ENCODE data around the gene FADS2.

The FADS2 gene

DNA sequence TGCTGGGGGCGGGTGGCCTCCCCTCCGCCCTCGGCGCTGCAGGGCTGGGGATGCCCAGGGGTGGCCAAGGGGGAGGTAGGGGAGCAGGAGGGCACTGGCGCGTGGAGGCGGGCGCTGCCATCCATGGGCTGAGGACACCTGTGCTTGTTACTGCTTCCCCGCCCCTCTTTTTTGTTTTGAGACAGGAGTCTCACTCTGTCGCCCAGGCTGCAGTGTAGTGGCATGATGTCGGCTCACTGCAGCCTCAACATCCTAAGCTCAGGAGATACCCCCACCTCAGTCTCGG lies 63.9 kb downstream of the FADS2 start:
- no peak for DNase-seq (ENCODE audit: low read depth)
- H3K4me3 ChIP-seq (replicated peaks; ENCODE audit: low read depth, low read length) = no peak overlapping the region
- TF ChIP-seq, protein P1, sequence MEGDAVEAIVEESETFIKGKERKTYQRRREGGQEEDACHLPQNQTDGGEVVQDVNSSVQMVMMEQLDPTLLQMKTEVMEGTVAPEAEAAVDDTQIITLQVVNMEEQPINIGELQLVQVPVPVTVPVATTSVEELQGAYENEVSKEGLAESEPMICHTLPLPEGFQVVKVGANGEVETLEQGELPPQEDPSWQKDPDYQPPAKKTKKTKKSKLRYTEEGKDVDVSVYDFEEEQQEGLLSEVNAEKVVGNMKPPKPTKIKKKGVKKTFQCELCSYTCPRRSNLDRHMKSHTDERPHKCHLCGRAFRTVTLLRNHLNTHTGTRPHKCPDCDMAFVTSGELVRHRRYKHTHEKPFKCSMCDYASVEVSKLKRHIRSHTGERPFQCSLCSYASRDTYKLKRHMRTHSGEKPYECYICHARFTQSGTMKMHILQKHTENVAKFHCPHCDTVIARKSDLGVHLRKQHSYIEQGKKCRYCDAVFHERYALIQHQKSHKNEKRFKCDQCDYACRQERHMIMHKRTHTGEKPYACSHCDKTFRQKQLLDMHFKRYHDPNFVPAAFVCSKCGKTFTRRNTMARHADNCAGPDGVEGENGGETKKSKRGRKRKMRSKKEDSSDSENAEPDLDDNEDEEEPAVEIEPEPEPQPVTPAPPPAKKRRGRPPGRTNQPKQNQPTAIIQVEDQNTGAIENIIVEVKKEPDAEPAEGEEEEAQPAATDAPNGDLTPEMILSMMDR (IDR thresholded peaks at IDR 0.05; ENCODE audit: low read length, missing control alignments) = no peak

DNA sequence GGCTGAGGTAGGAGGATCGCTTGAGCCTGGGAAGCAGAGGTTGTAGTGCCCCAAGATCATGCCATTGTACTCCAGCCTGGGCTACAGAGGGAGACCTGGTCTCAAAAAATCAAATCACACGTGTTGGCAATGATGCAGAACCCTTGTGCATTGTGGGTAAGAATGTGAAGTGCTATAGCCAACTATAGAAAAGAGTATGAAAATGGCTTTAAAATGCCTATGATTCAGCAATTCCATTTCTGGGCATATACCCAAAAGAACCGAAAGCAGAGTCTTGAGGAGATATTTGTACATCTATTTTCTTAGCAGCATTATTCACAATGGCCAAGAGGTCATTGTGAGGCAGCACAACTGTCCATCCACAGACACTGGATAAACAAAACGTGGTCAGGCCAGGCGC lies 65.9 kb downstream of the FADS2 start:
- TF ChIP-seq, protein P1 (IDR thresholded peaks at IDR 0.05; ENCODE audit: low read length, missing control alignments) = no peak
- H3K4me3 ChIP-seq (replicated peaks; ENCODE audit: low read depth, low read length) = no peak overlapping the region
- DNase-seq (ENCODE audit: low read depth) = peak; percentile 94

DNA sequence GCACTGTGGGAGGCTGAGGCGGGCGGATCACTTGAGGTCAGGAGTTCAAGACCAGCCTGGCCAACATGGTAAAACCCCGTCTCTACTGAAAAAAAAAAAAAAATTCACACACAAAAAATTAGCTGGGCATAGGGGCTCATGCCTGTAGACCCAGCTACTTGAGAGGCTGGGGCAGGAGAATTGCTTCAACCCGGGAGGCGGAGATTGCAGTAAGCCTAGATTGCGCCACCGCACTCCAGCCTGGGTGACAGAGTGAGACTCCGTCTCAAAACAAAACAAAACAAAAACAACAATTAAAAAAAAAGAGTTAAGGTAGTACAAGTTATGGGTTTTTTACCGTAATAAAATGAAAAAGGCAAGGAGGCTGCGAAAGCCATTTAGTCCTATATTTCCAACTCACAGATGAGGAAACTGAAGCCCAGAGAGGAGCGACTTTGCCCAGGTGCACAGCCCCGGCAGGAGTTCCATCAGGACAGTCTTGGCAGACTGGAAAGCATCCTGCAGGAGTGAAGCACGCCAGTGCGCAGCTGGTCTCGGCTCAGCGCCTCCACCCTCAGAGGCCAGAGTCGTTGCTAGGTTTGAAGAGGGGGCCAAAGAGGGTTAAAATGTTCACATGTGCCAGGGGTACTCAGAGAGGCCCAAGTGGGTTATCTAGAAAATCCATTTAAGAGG lies 67.1 kb downstream of the FADS2 start:
- TF ChIP-seq, protein P1 (IDR thresholded peaks at IDR 0.05; ENCODE audit: low read length, missing control alignments) = no peak
- no peak overlapping the region for H3K4me3 ChIP-seq (replicated peaks; ENCODE audit: low read depth, low read length)
- no peak for DNase-seq (ENCODE audit: low read depth)

DNA sequence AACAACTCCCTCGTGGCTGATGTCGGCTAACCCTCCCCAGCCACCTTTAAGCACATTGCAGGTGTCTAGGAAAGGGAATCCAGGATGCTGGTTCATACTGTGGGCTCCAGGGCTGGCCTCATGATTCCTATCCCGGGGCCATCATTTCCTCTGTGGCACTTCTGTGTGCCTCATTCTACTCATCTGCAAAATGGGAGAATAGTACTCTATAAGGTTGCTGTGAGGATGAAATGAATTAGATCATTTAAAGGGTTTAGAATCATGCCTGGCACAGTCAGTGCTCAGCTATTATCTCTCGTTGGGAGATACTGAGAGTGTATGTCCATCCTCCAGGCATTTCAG lies 67.6 kb downstream of the FADS2 start:
- no peak for DNase-seq (ENCODE audit: low read depth)
- no peak overlapping the region for H3K4me3 ChIP-seq (replicated peaks; ENCODE audit: low read depth, low read length)
- TF ChIP-seq, protein P1 (IDR thresholded peaks at IDR 0.05; ENCODE audit: low read length, missing control alignments) = no peak

DNA sequence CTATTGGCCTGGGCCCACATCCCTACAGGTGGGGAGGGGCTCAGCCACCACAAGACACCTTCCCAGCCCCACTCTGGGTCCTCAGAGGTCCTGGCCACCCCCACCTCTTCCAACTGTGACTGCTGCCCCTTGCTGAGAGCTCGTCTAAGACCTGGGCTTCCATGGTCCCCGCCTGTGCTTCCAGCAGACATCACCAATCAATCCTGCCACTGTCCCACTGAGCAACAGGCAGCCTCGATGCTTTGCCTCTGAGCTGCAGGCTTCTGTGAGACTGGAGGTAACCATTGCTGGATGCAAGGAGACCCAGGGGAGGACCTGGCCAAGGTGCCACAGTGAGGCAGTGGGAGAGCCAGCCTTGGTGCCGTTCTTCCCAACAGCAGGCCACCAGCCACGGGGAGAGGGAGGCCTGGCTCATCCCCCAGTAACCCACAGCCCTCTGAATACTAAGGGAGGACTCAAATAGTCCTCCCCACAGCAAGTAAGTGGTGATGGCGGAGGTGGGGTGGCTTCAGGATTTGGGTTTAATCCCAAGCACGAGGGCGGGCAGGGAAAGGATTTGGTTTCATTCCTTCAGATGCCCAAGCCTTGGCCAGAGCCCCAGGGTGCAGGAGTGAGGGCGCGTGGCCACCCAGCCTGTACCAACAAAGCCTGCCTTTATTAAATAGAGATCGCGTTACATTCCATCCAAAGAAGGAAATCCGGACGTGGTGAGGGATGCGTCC lies 68.7 kb downstream of the FADS2 start:
- no peak for DNase-seq (ENCODE audit: low read depth)
- TF ChIP-seq, protein P1 (IDR thresholded peaks at IDR 0.05; ENCODE audit: low read length, missing control alignments) = no peak
- no peak overlapping the region for H3K4me3 ChIP-seq (replicated peaks; ENCODE audit: low read depth, low read length)

DNA sequence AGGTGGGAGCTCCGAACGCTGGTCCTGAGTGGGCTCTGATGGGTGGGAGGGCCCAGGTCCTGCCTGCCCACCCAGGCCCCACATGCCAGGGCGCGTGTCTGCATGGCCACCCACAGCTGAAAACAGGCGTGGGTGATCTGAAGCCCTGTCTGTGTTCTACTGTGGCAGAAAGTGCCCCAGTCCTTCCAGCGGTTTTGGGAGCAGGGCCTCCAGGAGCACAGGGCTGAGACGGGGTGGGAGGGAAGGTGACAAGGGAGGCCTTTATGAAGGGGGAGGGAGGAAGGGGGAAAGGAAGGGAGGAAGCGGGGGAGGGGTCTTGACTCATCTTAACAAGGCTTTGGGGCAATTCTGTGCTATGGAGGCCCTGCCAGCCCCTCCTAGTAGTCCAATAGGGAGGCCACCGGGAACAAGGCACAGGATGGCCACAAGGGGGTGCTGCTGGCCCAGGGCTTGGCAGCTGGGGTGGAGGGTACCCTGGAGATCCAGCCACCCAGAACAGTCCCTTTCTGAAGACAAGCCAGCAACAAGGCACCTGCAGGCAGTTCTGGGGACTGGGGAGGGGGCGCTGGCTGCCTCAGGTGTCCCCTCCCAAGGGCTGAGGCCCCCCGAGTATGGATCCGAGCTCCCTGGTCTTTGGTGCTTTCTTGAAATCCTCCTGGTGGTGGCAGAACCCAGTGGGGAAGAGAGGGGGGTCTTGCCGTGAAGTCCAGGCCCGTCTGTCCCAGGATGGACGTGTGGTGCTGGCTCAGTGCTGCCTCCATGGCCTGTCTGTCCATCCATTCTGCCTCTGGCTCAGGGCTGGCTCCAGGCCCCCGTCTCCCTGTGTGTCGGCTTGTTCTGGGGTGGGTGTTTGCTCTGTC lies 69.5 kb downstream of the FADS2 start:
- no peak overlapping the region for H3K4me3 ChIP-seq (replicated peaks; ENCODE audit: low read depth, low read length)
- DNase-seq (ENCODE audit: low read depth) = peak; percentile 73
- TF ChIP-seq, protein P1 (IDR thresholded peaks at IDR 0.05; ENCODE audit: low read length, missing control alignments) = peak; percentile 90

All from fibroblast of pulmonary artery (primary cell).